B cell (primary cell): ENCODE measurements around the gene ASB15. TPM values are rescaled to one million over a fixed set of nuclear protein-coding genes. Genes with fewer than 3 reads are reported as not detected.

Experiments
- ATAC-seq: fragments of 200-7000 bp; cut with Tn5 transposase; one replicate; pipeline ENCODE4 v1.10.0; 2021; ENCODE audit warnings: low read depth, mild to moderate bottlenecking, moderate number of reproducible peaks, moderate library complexity
- CTCF ChIA-PET: fragments of 350-600 bp; sonication (Branson Sonifier 250); formaldehyde crosslinking; loops from one replicate; lab custom pipeline; 2021; ENCODE audit warnings: antibody characterized with exemption, inconsistent platforms; lab: Charles Lee
- POLR2A ChIA-PET: fragments of 350-600 bp; sonication (Branson Sonifier 250); formaldehyde crosslinking; loops from one replicate; lab custom pipeline; 2021; ENCODE audit warnings: antibody characterized with exemption; lab: Charles Lee
- DNase-seq: peaks from one replicate; pipeline ENCODE4 v3.0.0; 2013
- H2AFZ ChIP-seq: 2 replicates; pipeline ENCODE4 v1.6.1; 2012; ENCODE audit warnings: mild to moderate bottlenecking, low read depth, low read length; ENCODE audit not compliant: insufficient read depth, poor library complexity, severe bottlenecking
- H3K27ac ChIP-seq, 2 donors: 1 replicate in 1 of 2; 2 replicates in 1 of 2; pipeline ENCODE4 v1.5.1; 2012 to 2013; ENCODE audit warnings: low read length in 2 of 2, mild to moderate bottlenecking in 2 of 2, moderate library complexity in 1 of 2
- H3K27me3 ChIP-seq, 4 experiments: fragments of 200-600 bp in 1 of 4; sonication (generic) in 1 of 4; replicated peaks in 1 of 4; 1 replicate in 2 of 4; 2 replicates in 2 of 4; pipeline versions ENCODE4 v1.6.1 to v1.7.0; 2013 to 2016; ENCODE audit warnings: low read length in 3 of 4, mild to moderate bottlenecking in 2 of 4, mixed read lengths in 1 of 4, moderate library complexity in 1 of 4; ENCODE audit not compliant: insufficient read depth in 4 of 4, control insufficient read depth in 3 of 4; ENCODE audit errors: control extremely low read depth in 1 of 4
- H3K36me3 ChIP-seq, 2 experiments: replicated peaks in 1 of 2; 1 replicate in 1 of 2; 2 replicates in 1 of 2; pipeline versions ENCODE4 v1.6.1 to v1.7.1; 2013; ENCODE audit warnings: low read length in 1 of 2; ENCODE audit not compliant: insufficient read depth in 2 of 2, control insufficient read depth in 1 of 2; ENCODE audit errors: control extremely low read depth in 1 of 2, extremely low read depth in 1 of 2
- H3K4me1 ChIP-seq, 2 donors: fragments of 200-600 bp in 1 of 2; sonication (generic) in 1 of 2; 1 replicate in 1 of 2; 2 replicates in 1 of 2; pipeline versions ENCODE4 v1.5.1 to v1.6.1; 2013 to 2017; ENCODE audit warnings: low read length in 2 of 2; ENCODE audit not compliant: control insufficient read depth in 2 of 2, insufficient read depth in 2 of 2
- H3K4me2 ChIP-seq: replicated peaks from 2 replicates; pipeline ENCODE3; 2012; ENCODE audit warnings: mild to moderate bottlenecking, low read depth, low read length; ENCODE audit not compliant: poor library complexity, severe bottlenecking
- H3K4me3 ChIP-seq, 5 experiments: fragments of 200-600 bp in 1 of 5; sonication (generic) in 1 of 5; 1 replicate in 3 of 5; 2 replicates in 2 of 5; pipeline versions ENCODE4 v1.5.1 to v1.7.0; 2011 to 2016; ENCODE audit warnings: low read length in 4 of 5, mild to moderate bottlenecking in 4 of 5, low read depth in 2 of 5, control low read depth in 1 of 5, moderate library complexity in 1 of 5; ENCODE audit not compliant: insufficient read depth in 1 of 5; ENCODE audit errors: control extremely low read depth in 1 of 5, extremely low read depth in 1 of 5
- H3K79me2 ChIP-seq: fragments of 200-600 bp; sonication (generic); one replicate; pipeline ENCODE4 v1.6.0; 2016; ENCODE audit warnings: low read length; ENCODE audit not compliant: control insufficient read depth, insufficient read depth
- H3K9ac ChIP-seq: fragments of 200-600 bp; sonication (generic); 2 replicates; pipeline ENCODE4 v1.6.1; 2017; ENCODE audit warnings: mild to moderate bottlenecking, low read length, moderate library complexity
- H3K9me3 ChIP-seq, 3 donors: one replicate each; pipeline versions ENCODE4 v1.6.1 to v1.7.1; 2013; ENCODE audit warnings: low read length in 2 of 3; ENCODE audit not compliant: control insufficient read depth in 2 of 3, insufficient read depth in 1 of 3; ENCODE audit errors: control extremely low read depth in 1 of 3
- H4K20me1 ChIP-seq: 2 replicates; pipeline ENCODE4 v1.6.0; 2012; ENCODE audit warnings: mild to moderate bottlenecking, low read length; ENCODE audit not compliant: insufficient read depth, control insufficient read depth, poor library complexity, severe bottlenecking
- H3K27ac Mint-ChIP-seq: one replicate; pipeline ENCODE4 v1.8.0; 2021; ENCODE audit warnings: mixed read lengths
- H3K27me3 Mint-ChIP-seq: one replicate; pipeline ENCODE4 v1.8.0; 2021; ENCODE audit warnings: mixed read lengths
- H3K4me1 Mint-ChIP-seq: one replicate; pipeline ENCODE4 v1.8.0; 2021; ENCODE audit warnings: mixed read lengths
- H3K4me3 Mint-ChIP-seq: one replicate; pipeline ENCODE4 v1.8.0; 2021; ENCODE audit warnings: mixed read lengths
- H3K9me3 Mint-ChIP-seq: one replicate; pipeline ENCODE4 v1.8.0; 2022; ENCODE audit warnings: mixed read lengths; ENCODE audit not compliant: insufficient read depth
- CTCF ChIP-seq: fragments of 200-600 bp; IDR thresholded peaks from one replicate; pipeline ENCODE4 v1.8.0; 2022; ENCODE audit warnings: antibody characterized with exemption, mild to moderate bottlenecking
- EZH2 ChIP-seq: IDR thresholded peaks from 2 replicates; pipeline ENCODE4 v1.6.1; 2012; ENCODE audit warnings: borderline replicate concordance, low read depth, mild to moderate bottlenecking, moderate library complexity, low read length; ENCODE audit not compliant: insufficient read depth, poor library complexity, severe bottlenecking
- WGBS: methylation state at CpG from one replicate; pipeline ENCODE4 v1.1.5; 2013; ENCODE audit warnings: missing lambda C conversion rate; ENCODE audit not compliant: insufficient coverage; 5-methylcytosine and 5-hydroxymethylcytosine counted together
- intact Hi-C: fragments of 100-400 bp; cut with micrococcal nuclease; formaldehyde crosslinking; loops from one replicate; pipeline ENCODE4 v1.10.0; 2022
- polyA plus RNA-seq: library from polyadenylated mRNA; depleted of rRNA; stranded (reverse); fragments of >200 nt; gene quantifications from 2 replicates; pipeline ENCODE4 v1.2.3, GENCODE V29; 2012
- total RNA-seq, 2 donors: library from RNA; stranded (reverse); fragments of 120-200 nt in 1 of 2; gene quantifications; 1 replicate in 1 of 2; 2 replicates in 1 of 2; pipeline versions ENCODE4 v1.2.3 to v1.2.4, GENCODE V29; 2013 to 2022

Gene ASB15
- total and polyA plus RNA-seq, 2 donors (not counting 1 experiment from before 2014, with no cell fraction given), result not detected

DNA sequence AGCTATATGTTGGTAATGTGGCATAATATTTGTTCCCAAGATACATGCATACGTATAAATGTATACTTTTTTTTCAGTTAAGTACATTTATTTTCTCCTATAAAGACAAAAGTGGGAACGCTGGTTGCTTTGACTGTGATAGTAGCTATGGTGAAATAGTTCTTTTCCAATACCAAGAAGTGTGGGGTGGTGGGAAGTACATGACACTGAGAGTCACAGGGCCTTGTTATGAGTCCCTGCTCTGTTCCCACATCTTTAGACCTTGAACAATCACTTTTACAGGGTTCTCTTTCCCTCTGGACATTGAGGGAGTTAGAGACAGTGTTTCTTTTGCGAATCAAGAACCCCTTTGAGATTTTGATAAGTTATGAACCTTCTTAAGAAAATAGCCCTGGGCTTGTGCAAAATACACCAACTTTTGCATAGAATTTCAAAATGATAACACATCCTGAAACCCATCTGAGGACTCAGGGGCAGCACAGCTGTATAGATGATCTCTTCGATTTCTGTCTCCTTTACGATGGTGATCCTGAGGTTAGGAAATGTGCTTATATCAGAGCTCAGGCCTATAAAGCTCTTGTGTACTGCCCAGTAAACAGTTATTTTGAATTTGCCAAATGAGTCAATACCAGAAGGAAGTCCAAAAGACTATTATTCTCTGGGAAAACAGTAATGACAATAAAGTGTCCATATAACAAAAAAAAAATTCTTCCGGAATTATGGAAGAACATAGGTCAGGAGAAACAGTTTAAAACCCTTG lies 55.1 kb downstream of the ASB15 start:
- Histone ChIP-seq H3K79me2 (no peaks in the 10 kb centered on the region), H3K9me3 (no peaks in the 10 kb centered on the region), H3K4me1 (no peaks in the 10 kb centered on the region), H3K9ac (no peak overlapping the region), H3K36me3 (no peaks in the 10 kb centered on the region), H3K4me2 (no peak overlapping the region), H4K20me1 (no peaks in the 10 kb centered on the region), H3K27ac (no peak overlapping the region), H3K4me3 (no peak overlapping the region), H2AFZ (no peak overlapping the region), H3K27me3 (peaks cover 0 to 4% (median 0%) of the 10 kb centered on the region in 4 experiments)
- WGBS, result no CpG with 5 or more reads among the region's 6 CpGs
- H3K9me3 Mint-ChIP-seq, result no peaks in the 10 kb centered on the region
- CTCF ChIA-PET, result interaction anchor here (0.9 kb wide), 1 partner anchor 25 kb away, joined by 3 read pairs; no protein-coding TSS in a partner anchor
- ATAC-seq (no peak), DNase-seq (no peak)
- H3K27me3 Mint-ChIP-seq, result peaks cover 26% of the 10 kb centered on the region
- H3K27ac Mint-ChIP-seq, result no peak overlapping the region
- intact Hi-C loops, result no loop called here
- no peak for TF ChIP-seq EZH2
- no peak for TF ChIP-seq CTCF
- POLR2A ChIA-PET, result no interaction called here
- no peak overlapping the region for H3K4me3 Mint-ChIP-seq
- no peaks in the 10 kb centered on the region for H3K4me1 Mint-ChIP-seq

DNA sequence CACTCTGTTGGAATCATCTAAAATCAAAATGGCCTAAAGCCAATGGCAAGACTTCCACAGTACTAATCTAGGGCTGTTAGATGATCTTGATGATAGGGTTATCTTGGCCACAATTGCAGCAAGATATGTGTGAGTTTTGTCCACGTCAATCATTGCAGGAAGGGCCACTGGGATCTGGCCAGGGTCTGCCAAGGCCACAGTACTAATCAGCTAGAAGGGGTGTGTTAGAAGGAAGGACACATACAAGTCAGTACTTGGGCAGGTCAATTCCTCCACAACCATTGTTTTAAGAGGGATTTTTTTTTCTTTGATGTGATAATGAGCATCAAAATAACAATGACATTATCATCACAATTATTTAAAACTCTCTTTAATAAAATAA lies 55.7 kb downstream of the ASB15 start:
- ATAC-seq (no peak), DNase-seq (no peak)
- no peak overlapping the region for H3K4me3 Mint-ChIP-seq
- ChIA-PET POLR2A (no interaction called here), CTCF (no interaction called here)
- no peaks in the 10 kb centered on the region for H3K9me3 ChIP-seq
- H3K27ac Mint-ChIP-seq, result no peak overlapping the region
- TF ChIP-seq CTCF (no peak), EZH2 (no peak)
- H3K9ac ChIP-seq, result no peak overlapping the region
- no peaks in the 10 kb centered on the region for H3K9me3 Mint-ChIP-seq
- intact Hi-C loops, result no loop called here
- H3K4me1 Mint-ChIP-seq, result no peaks in the 10 kb centered on the region
- no peak overlapping the region for H3K4me3 ChIP-seq
- no peak overlapping the region for H3K4me2 ChIP-seq
- H4K20me1 ChIP-seq, result no peaks in the 10 kb centered on the region
- H3K79me2 ChIP-seq, result no peaks in the 10 kb centered on the region
- no peaks in the 10 kb centered on the region for H3K36me3 ChIP-seq
- peaks cover 28% of the 10 kb centered on the region for H3K27me3 Mint-ChIP-seq
- no peaks in the 10 kb centered on the region for H3K4me1 ChIP-seq
- H3K27ac ChIP-seq, result no peak overlapping the region
- H3K27me3 ChIP-seq, result peaks cover 0 to 4% (median 0%) of the 10 kb centered on the region in 4 experiments
- 57% methylated on average over 1 of the region's 1 CpG for WGBS
- no peak overlapping the region for H2AFZ ChIP-seq
